Retinal pigment epithelial cell (primary cell): Measurements from ENCODE around the gene MYLK2.

Experiments used
- DNase-seq: peaks from one replicate; pipeline ENCODE4 v3.0.0-alpha.2; 2010; ENCODE audit warnings: low read depth
- H3K4me3 ChIP-seq: 2 replicates; pipeline ENCODE4 v1.5.1; 2011; ENCODE audit warnings: mild to moderate bottlenecking, low read length, control low read depth, moderate library complexity
- TF ChIP-seq, protein P1 (sequence below): conservative IDR thresholded peaks from 2 replicates; pipeline ENCODE4 v1.5.1; 2011; ENCODE audit warnings: low read depth, low read length, control low read depth, inconsistent platforms

MYLK2 gene

DNA sequence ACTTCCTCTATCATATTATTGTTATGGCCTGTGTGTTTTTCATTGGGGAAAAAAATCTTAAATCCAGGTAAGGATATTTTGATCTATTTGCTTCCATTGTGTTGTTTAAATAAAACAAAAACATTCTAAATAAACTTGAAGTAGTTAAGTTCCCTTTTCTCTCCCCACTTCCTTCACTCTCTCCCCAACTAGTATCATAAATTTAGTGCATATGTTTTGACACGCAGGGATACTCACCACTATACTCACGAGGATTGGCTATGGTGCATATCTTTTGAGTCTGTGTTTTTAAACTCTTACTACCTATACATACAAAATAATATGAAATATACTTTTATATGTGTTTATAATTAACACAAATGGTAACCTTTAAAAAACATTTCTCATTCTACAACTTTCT is 56.5 kb downstream of the MYLK2 start:
- TF ChIP-seq, protein P1, sequence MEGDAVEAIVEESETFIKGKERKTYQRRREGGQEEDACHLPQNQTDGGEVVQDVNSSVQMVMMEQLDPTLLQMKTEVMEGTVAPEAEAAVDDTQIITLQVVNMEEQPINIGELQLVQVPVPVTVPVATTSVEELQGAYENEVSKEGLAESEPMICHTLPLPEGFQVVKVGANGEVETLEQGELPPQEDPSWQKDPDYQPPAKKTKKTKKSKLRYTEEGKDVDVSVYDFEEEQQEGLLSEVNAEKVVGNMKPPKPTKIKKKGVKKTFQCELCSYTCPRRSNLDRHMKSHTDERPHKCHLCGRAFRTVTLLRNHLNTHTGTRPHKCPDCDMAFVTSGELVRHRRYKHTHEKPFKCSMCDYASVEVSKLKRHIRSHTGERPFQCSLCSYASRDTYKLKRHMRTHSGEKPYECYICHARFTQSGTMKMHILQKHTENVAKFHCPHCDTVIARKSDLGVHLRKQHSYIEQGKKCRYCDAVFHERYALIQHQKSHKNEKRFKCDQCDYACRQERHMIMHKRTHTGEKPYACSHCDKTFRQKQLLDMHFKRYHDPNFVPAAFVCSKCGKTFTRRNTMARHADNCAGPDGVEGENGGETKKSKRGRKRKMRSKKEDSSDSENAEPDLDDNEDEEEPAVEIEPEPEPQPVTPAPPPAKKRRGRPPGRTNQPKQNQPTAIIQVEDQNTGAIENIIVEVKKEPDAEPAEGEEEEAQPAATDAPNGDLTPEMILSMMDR = no peak
- DNase-seq = no peak
- no peak overlapping the region for H3K4me3 ChIP-seq

DNA sequence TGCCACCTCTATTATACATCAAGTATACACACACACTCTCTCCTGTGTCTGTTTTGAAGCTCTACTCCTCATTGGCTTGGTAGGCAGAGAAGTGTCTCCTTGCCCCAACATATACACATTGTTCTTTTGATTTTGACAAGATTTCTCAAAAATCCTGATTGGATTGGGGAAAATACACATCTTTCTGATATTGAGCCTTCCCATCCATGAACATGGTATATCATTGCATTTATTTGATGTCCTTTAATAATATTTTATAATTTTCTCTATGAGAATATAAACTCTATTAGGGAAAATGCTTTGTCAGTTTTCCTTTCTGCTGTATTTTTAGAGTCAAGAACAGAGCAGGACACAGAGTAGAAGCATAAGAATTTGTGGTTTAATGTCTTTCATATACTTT is 58.5 kb downstream of the MYLK2 start:
- no peak for DNase-seq
- no peak overlapping the region for H3K4me3 ChIP-seq
- TF ChIP-seq, protein P1 = no peak

DNA sequence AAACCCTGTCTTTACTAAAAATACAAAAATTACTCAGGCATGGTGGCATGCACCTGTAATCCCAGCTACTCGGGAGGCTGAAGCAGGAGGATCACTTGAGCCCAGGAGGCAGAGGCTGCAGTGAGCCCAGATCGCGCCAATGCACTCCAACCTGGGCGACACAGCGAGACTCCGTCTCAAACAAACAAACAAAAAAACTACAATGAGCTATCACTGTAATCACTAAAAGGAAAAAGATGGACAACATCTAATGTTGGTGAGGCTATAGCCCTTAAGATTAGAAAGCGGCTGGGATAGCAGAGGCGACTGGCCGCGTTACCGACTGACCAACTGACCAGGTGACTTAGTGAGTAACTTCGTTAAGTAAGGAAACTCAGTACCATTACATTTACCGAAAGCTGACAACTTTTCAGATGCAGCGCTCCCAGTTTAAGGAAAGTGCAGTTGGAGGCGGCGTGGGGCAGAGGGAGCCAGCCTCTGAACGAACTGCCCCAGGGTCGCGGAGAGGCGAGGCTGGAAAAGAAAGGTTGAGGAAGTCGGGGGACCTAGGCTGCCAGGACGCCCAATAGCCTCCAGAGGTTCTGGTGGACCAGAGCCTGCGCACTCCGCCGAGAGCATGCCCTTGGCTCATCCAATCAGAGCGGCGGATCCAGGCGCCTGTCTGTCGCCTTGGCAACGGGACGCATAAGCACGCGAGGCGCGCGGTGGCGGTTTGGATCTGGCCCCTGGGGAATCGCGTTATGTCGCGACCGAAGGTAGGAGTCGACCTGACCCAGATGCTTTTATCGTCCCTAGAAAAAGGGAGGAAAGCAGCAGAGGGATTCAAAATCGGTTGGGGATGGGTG is 60.2 kb downstream of the MYLK2 start:
- TF ChIP-seq, protein P1 = no peak
- H3K4me3 ChIP-seq = peak overlapping the region; percentile 69
- DNase-seq = peak; percentile 73

DNA sequence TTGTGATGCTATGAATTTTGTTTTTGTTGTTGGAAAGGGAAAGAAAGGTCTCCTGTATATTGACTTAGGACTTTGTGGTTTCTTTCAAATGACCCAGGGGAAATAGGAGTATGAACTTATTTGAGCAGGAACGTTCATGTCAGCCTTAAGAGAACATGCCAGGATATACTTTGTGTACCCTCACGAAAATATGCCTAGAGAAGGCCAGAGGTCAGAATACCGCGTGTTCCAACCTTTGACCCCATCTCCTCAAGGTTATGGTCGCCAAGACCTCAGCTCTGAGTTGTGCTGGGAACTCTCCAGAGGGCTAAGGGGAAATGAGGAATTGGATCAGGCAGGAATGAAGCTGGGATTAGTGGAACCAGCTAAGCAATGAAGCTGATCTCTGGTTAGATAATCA is 62.8 kb downstream of the MYLK2 start:
- DNase-seq = no peak
- TF ChIP-seq, protein P1 = no peak
- H3K4me3 ChIP-seq = no peak overlapping the region

DNA sequence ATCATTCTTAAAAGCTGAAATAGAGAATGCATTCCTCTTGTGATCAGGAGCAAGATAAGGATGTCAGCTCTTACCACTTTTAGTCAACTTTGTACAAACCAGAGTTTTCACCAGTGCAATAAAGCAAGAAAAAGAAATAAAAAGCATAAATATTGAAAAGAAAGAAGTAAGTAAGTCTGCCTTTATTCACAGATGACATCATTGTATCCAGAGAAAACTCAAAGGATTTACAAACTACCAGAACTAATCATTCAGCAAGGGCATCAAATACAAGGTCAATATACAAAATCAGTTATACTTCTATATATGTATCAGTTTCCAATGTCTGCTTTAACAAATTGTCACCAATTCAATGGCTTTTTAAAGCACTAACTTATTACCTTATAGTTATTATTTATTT is 64.7 kb downstream of the MYLK2 start:
- no peak for DNase-seq
- TF ChIP-seq, protein P1 = no peak
- no peak overlapping the region for H3K4me3 ChIP-seq
